Vagina (tissue), 2 donors: ENCODE data around the gene FIBCD1. TPM values are rescaled to one million over a fixed set of nuclear protein-coding genes. Genes with fewer than 3 reads are reported as not detected.

Source experiments
- DNase-seq, 2 donors: peaks; one replicate each; pipeline ENCODE4 v3.0.0-alpha.2; 2017; ENCODE audit errors: extremely low spot score in 2 of 2
- H3K27ac ChIP-seq: fragments of 200-600 bp; sonication (generic); one replicate; pipeline ENCODE4 v1.5.1; 2019
- H3K27me3 ChIP-seq: fragments of 200-600 bp; sonication (generic); one replicate; pipeline ENCODE4 v1.5.1; 2019
- H3K36me3 ChIP-seq, 2 donors: fragments of 200-600 bp; sonication (generic); one replicate each; pipeline ENCODE4 v1.5.1; 2017 to 2019
- H3K4me1 ChIP-seq: fragments of 200-600 bp; sonication (generic); one replicate; pipeline ENCODE4 v1.5.1; 2019
- H3K4me3 ChIP-seq, 2 donors: fragments of 200-600 bp; sonication (generic); 1 replicate in 1 of 2; 2 replicates in 1 of 2; pipeline ENCODE4 v1.5.1; 2016 to 2019
- H3K9me3 ChIP-seq: fragments of 200-600 bp; sonication (generic); one replicate; pipeline ENCODE4 v1.5.1; 2019
- POLR2A ChIP-seq, 2 donors: fragments of 450-650 bp; IDR thresholded peaks; one replicate each; pipeline ENCODE4 v1.6.1; 2017; ENCODE audit warnings: antibody characterized with exemption in 2 of 2, mild to moderate bottlenecking in 2 of 2, moderate library complexity in 2 of 2
- POLR2AphosphoS5 ChIP-seq, 2 donors: sonication (generic); formaldehyde crosslinking; IDR thresholded peaks; one replicate each; pipeline ENCODE4 v1.9.0; 2017; ENCODE audit warnings: antibody characterized with exemption in 2 of 2, mild to moderate bottlenecking in 2 of 2, low read depth in 1 of 2; ENCODE audit not compliant: insufficient read depth in 1 of 2
- intact Hi-C: fragments of 100-400 bp; cut with DNase I; formaldehyde crosslinking; loops from one replicate; pipeline ENCODE4 v1.15.1; 2023
- total RNA-seq: library from RNA; depleted of rRNA; stranded (reverse); fragments of >200 nt; gene quantifications from one replicate; pipeline ENCODE4 v1.2.3, GENCODE V29; 2016
- TF ChIP-seq, protein P1 (sequence below), 3 experiments: fragments of 450-650 bp in 2 of 3; fragments of 200-600 bp in 1 of 3; sonication (generic) in 1 of 3; IDR thresholded peaks; one replicate each; pipeline ENCODE4 v1.5.1; 2017 to 2019; ENCODE audit warnings: antibody characterized with exemption in 3 of 3, mild to moderate bottlenecking in 2 of 3, moderate library complexity in 2 of 3

FIBCD1 gene, protein sequence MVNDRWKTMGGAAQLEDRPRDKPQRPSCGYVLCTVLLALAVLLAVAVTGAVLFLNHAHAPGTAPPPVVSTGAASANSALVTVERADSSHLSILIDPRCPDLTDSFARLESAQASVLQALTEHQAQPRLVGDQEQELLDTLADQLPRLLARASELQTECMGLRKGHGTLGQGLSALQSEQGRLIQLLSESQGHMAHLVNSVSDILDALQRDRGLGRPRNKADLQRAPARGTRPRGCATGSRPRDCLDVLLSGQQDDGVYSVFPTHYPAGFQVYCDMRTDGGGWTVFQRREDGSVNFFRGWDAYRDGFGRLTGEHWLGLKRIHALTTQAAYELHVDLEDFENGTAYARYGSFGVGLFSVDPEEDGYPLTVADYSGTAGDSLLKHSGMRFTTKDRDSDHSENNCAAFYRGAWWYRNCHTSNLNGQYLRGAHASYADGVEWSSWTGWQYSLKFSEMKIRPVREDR
- not detected for total RNA-seq

DNA sequence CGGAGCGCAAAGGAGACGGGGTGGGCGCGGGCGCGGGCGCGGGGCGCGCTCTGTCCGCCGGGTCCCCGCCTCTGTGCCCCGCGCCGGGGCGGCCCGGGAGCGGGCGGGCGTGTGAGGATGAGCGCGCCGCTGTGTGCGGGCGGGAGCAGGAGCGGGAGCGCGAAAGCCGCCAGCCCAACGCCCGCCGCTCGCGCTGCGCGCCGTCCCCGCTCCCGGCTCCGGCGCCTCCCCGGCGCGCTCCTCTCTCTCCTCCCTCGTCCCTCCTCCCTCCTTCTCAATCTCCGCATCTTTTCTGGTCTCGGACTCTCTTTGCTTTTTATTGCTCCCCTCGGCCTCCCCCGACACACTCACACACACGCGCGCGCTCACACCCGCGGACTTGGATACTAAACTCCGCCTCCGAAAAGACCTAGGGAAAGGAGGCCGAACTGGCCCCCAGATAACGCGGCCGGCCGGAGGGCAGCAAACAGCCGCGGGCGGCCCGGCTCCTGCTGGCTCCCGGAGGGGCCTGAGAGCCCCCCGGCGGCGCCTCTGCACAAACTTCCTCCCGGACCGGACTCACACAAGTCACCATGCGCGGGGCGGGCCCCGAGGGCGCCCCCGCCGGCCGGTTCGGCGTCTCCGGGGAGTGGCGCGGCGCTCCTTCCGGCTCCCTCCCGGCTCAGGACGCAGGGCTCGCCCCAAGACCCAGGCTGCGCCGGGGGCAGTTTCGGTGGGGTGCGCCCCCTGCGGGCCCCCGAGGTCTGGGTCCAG, at the start of gene FIBCD1:
Gene FIBCD1 (minus strand): TSS at position 596 of the 753 bp plus-strand sequence. CDS start 640 bp downstream, outside the sequence.
- Histone ChIP-seq H3K36me3 (no peaks in the 10 kb centered on the region), H3K4me3 (peak within 1 kb of the TSS; percentile 45 to 50), H3K4me1 (peaks cover 31% of the 10 kb centered on the region), H3K9me3 (no peaks in the 10 kb centered on the region), H3K27me3 (peaks cover 19% of the 10 kb centered on the region), H3K27ac (no peak within 1 kb of the TSS)
- TF ChIP-seq POLR2A (IDR thresholded peaks at IDR 0.05), result no peak
- TF ChIP-seq, protein P1, sequence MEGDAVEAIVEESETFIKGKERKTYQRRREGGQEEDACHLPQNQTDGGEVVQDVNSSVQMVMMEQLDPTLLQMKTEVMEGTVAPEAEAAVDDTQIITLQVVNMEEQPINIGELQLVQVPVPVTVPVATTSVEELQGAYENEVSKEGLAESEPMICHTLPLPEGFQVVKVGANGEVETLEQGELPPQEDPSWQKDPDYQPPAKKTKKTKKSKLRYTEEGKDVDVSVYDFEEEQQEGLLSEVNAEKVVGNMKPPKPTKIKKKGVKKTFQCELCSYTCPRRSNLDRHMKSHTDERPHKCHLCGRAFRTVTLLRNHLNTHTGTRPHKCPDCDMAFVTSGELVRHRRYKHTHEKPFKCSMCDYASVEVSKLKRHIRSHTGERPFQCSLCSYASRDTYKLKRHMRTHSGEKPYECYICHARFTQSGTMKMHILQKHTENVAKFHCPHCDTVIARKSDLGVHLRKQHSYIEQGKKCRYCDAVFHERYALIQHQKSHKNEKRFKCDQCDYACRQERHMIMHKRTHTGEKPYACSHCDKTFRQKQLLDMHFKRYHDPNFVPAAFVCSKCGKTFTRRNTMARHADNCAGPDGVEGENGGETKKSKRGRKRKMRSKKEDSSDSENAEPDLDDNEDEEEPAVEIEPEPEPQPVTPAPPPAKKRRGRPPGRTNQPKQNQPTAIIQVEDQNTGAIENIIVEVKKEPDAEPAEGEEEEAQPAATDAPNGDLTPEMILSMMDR (IDR thresholded peaks at IDR 0.05), result no peak
- intact Hi-C loops, result loop anchor here (5.0 kb wide), 2 partner anchors 167 to 232 kb away; no protein-coding TSS in a partner anchor
- DNase-seq, result no peak

DNA sequence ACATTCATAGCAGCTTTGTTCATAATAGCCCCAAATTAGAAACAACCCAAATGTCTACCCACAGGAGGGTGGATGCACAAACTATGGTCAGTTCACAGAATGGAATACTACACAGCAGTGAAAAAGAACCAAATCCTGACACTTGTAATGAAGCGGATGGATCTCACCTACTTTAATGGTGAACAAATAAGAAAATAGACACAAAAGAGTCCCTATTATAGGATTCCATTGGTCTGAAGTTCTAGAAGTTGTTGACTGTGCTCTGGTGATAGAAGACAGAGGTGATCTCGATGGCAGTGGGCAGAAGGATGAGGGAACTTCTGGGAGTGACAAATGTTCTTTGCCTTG, 49.3 kb upstream of the FIBCD1 start:
- no peak for TF ChIP-seq POLR2AphosphoS5 (IDR thresholded peaks at IDR 0.05; ENCODE audit: insufficient read depth in 1 of 2, low read depth in 1 of 2)
- no peaks in the 10 kb centered on the region for H3K27me3 ChIP-seq
- intact Hi-C loops, result no loop called here
- no peak overlapping the region for H3K4me3 ChIP-seq
- H3K36me3 ChIP-seq, result no peaks in the 10 kb centered on the region
- DNase-seq, result no peak
- H3K27ac ChIP-seq, result no peak overlapping the region
- H3K9me3 ChIP-seq, result no peaks in the 10 kb centered on the region
- no peaks in the 10 kb centered on the region for H3K4me1 ChIP-seq

DNA sequence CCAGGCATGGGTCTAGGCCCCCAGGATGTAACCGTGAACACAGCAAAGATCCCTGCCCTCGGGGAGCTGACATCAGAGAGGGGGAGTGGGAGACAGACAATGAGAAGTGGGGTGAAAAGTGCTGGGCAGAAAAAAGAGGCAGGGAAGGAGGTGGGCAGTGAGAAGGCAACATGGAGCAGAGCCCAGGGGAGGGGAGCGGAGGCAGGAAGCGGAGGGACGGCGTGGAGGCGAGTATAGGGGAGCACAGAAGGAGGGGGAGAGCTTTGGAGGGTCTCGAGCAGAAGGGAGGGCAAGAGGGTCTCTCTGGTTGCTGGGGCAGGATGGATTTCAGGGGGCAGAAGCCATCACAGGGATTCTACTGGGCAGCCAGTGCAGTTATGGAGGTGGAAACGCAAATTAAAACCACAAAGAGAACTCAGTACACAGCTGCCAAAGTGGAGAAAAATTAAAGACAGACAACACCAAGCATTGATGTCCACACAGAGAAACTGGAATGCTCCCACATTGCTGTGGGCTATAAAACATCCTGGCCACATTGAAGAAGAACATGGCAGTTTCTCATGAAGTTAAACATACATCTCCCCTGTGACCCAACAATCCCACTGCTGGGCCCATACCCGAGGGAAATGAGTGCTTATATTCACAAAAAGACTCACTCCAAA, 48.8 kb upstream of the FIBCD1 start:
- no peaks in the 10 kb centered on the region for H3K27me3 ChIP-seq
- intact Hi-C loops, result no loop called here
- no peaks in the 10 kb centered on the region for H3K9me3 ChIP-seq
- no peaks in the 10 kb centered on the region for H3K36me3 ChIP-seq
- no peaks in the 10 kb centered on the region for H3K4me1 ChIP-seq
- no peak for DNase-seq
- no peak overlapping the region for H3K27ac ChIP-seq
- TF ChIP-seq, protein P1 (IDR thresholded peaks at IDR 0.05), result no peak
- TF ChIP-seq POLR2A (IDR thresholded peaks at IDR 0.05), result no peak
- H3K4me3 ChIP-seq, result no peak overlapping the region

DNA sequence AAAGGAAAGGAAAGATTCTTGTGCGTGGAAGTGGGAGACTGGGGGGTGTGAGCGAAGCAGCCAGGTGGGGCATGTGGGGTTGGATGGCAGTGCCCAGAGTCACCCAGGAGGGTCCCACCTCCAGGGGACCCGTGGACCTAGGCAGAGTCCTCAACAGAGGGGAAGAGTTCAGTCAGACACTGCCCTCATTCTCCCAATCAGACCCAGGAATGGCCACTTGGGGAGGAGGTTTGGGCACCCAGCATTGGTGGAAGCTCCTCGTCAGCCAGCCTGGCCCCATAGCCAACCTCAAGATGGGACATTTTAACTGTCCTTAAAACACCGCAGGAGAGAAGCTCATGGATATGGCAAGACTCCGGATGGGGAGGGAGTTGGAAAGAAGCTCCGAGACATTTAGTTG, 48.0 kb upstream of the FIBCD1 start:
- Histone ChIP-seq H3K27me3 (no peaks in the 10 kb centered on the region), H3K9me3 (no peaks in the 10 kb centered on the region)
- DNase-seq, result no peak

DNA sequence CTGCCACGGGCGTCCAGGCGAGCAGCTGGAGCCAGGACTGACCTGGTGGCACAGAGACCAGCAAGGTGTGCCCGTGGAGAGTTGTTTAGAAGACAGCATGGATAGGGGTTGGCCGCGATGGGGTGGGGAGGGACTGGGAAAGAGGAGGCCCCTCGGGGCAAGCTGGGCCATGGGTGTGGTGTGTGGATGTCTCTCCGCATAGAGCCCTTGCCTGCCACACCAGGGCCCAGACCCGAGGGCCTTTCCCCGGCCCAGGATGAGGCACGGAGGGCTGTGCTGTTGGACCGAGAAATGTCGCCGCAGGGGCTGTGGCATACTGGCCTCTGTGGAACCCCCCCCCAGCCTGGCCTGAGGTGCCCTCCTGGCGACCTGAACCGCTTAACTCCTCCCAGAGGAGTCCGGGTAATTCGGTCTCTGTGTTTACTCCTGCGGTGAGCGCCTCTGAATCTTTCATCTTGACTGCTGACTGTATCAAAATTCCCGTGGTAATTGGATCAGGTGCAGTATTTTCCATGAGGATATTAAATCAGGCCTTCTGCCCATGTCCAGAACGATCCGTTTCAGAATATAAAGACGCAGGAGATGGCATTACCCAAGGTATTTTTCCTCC, 47.4 kb upstream of the FIBCD1 start:
- no peaks in the 10 kb centered on the region for H3K9me3 ChIP-seq
- no peaks in the 10 kb centered on the region for H3K36me3 ChIP-seq
- H3K27ac ChIP-seq, result no peak overlapping the region
- no peak overlapping the region for H3K4me3 ChIP-seq
- intact Hi-C loops, result no loop called here
- DNase-seq, result no peak
- H3K27me3 ChIP-seq, result no peaks in the 10 kb centered on the region
- no peak for TF ChIP-seq POLR2A (IDR thresholded peaks at IDR 0.05)
- TF ChIP-seq, protein P1 (IDR thresholded peaks at IDR 0.05), result no peak
- TF ChIP-seq POLR2AphosphoS5 (IDR thresholded peaks at IDR 0.05; ENCODE audit: insufficient read depth in 1 of 2, low read depth in 1 of 2), result no peak
- H3K4me1 ChIP-seq, result no peaks in the 10 kb centered on the region

More for the DNA sequence above, 48.0 kb upstream of the FIBCD1 start:
- H3K4me1 ChIP-seq, result no peaks in the 10 kb centered on the region
- intact Hi-C loops, result no loop called here
- H3K27ac ChIP-seq, result no peak overlapping the region
- H3K36me3 ChIP-seq, result no peaks in the 10 kb centered on the region
- no peak for TF ChIP-seq POLR2A (IDR thresholded peaks at IDR 0.05)
- TF ChIP-seq POLR2AphosphoS5 (IDR thresholded peaks at IDR 0.05; ENCODE audit: insufficient read depth in 1 of 2, low read depth in 1 of 2), result no peak
- TF ChIP-seq, protein P1 (IDR thresholded peaks at IDR 0.05), result no peak
- H3K4me3 ChIP-seq, result no peak overlapping the region
